GM04504 (cell line): Measurements from ENCODE around the gene KRTAP2-2.
"Not testable (repeated sequence)": the region's sequence is repeated elsewhere in the genome, so short reads cannot be mapped to it uniquely, and the experiment has no call there.

Experiments
- DNase-seq: peaks from one replicate; pipeline ENCODE4 v3.0.0-alpha.2; 2012; ENCODE audit warnings: low read depth

Gene KRTAP2-2, protein sequence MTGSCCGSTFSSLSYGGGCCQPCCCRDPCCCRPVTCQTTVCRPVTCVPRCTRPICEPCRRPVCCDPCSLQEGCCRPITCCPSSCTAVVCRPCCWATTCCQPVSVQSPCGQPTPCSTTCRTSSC

DNA sequence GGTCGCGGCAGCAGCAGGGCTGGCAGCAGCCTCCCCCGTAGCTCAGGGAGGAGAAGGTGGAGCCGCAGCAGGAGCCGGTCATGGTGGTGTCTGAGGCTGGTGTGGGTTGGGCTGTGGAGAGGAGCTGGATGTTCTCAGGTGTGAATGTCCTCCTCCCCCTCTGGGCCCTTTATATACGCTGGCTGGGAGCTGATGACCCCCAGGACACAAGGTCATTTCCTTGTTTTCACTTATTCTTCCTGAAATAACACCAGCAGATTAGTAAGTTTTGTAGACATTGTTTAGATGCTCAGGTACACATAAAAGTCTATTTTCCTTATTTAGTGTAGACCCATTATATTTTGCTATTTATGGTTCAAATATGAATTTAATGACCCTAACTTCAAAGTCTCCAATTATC lies at the start of gene KRTAP2-2:
KRTAP2-2 (minus strand) TSS at position 101 of the 400 bp plus-strand sequence; CDS start at position 82, 19 bp downstream.
- DNase-seq = not testable (repeated sequence)

DNA sequence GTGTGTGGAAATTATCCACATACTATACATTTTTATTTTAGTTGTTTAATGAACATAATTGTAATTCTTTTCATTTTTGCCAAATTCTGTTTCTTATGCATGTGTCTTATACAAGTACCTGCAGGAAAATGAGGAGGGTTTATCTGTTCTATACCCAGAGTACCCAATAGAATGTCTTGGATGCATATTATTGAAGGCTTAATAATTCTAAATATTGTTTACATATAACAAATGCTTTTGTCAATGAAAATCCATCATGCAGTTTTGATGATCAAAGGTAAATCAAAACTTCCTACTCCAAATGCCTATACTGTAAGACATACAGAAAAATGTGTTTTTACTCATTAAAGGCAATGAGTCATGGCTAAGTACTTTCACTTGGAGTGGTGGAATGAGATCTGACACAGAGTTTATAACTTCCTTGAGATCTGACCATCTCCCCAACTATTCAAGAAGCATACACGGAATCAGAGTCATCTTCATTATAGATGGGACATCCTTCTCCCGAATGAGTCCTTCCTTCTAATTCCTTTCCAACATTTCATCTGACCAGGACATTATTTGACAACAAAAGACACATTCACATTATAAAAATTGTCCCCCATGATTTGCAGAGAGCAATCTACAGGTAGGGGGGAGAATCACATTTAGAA lies 49.5 kb upstream of the KRTAP2-2 start:
- DNase-seq = not testable (repeated sequence)

DNA sequence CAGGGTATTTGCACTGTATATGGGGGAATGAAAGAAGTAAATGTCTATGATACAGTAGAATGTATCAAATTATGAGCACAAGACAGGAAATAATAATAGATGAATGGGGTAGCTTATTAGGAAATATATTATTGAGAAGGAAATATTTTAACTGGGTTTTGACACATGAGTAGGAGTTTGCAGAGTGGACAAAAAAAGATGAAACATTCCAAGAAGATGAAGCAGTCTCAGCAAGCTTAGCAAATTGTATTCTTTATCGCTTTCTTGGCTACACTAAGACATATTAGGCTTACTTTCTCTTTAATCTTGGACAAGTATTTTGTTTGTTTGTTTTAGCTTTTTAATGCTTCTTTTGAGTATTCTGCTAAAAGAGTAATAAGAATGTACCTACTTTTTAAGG lies 48.9 kb upstream of the KRTAP2-2 start:
- no peak for DNase-seq

DNA sequence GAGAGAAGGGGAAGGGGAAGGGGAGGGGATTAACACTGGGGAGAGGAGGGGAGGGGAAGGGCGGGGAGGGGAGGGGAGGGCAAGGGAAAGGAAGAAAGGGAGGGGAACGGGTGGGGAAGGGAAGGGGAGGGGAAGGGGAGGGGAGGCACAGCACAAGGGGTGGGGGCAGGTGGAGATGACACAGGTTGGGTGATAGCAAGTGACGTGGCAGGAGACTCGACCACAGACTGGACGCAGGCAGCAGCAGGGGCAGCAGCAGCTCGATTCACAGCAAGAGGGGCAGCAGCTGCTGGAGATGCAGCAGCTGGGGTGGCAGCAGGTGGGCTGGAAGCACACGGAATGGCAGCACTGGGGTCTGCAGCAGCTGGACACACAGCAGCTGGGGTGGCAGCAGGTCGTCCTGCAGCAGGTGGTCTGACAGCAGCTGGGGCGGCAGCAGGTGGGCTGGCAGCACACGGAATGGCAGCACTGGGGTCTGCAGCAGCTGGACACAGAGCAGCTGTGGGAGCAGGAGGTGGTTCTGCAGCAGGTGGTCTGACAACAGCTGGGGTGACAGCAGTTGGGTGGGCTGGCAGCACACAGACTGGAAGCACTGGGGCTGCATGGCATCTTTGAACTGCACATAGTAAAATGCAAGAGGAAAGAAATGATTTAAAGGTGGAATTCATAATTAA lies 46.7 kb upstream of the KRTAP2-2 start, which contains the start of gene KRTAP4-16:
KRTAP4-16 (minus strand) TSS at position 624 of the 674 bp plus-strand sequence; CDS start at position 624, 0 bp downstream.
- no peak for DNase-seq

DNA sequence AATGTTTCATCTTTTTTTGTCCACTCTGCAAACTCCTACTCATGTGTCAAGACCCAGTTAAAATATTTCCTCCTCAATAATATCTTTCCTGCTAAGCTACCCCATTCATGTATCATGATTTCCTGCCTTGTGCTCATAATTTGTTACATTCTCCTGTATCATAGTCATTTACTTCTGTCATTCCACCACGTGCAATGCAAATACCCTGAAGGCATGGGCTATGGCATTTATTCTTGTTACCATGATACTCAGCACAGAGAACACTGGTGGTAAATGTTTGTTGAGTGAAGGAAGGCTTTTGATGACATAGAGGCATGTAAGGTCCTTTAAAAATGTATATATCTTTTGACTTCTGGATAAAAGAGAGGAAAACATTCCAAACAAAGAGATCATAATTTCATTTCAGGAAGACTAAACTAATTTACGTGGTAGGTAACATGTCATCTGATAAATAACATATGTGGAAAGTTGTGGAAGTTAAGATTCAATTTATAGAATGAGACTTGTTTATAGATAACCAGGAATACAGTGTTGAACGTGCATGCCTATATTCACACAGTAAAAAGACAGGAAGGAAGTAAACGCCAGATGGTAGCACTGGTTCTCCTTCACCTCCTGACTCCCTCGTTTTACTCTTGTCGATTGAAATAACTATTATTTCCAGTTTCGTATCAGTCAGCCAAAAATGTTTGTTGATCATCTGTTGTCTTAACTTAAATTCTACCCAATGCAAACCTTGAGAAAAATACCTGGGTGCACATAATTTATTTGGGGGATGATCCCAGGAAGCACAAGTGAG lies 44.9 kb upstream of the KRTAP2-2 start:
- DNase-seq = peak; percentile 65

DNA sequence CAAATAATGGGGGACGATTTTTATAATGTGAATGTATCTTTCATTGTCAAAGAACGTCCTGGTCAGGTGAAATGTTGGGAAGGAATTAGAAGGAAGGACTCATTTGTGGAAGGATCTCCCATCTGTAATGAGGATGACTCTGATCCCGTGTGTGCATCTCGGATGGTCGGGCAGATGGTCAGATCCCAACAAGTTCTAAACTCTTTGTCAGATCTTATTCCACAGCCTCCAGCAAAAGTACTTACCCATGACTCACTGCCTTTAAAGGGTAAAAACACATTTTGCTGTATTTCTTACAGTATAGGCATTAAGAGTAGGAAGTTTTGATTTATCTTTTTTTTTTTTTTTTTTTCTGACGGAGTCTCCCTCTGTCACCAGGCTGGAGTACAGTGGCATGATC lies 43.5 kb upstream of the KRTAP2-2 start:
- DNase-seq = peak; percentile 30

DNA sequence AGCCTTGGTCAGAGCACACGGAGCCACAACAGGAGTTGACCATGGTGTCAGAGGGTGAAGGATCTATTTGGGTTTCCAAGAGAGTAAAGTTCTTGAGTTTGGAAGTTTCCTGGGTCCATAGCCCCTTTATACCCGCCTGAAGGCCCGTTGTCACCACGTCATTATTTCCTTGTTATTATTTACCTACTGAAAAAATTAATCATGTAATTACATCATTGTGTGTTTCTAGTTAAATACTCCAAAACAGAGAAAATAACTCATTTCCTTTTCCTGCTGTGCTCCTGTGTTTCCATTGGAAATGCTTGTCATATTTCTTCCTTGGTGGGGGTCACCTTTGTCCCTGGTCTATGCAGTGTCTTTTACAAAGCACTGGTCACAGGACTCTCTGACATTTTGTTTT lies 43.0 kb upstream of the KRTAP2-2 start, which contains the start of gene KRTAP4-8:
KRTAP4-8 (minus strand) TSS at position 101 of the 400 bp plus-strand sequence; CDS start at position 43, 58 bp downstream.
- no peak for DNase-seq

DNA sequence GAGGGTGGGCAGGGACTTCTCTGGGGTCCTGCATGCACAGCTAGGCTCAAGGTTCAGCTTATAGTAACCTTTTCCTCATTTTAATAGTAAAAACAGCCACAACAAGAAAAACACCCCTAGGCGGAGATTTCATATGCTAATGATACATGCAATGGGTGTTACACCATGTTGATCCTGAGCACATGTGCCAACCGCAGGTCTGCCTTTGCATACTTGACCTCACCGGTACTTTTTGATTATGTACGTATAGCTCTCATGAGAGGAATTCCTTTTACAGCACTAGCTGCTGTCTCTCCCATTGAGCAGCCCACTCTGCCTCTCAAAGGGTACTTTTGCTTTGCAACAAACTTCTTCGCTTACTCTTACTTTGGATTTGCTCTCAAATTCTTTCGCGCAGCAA lies 41.0 kb upstream of the KRTAP2-2 start:
- no peak for DNase-seq

DNA sequence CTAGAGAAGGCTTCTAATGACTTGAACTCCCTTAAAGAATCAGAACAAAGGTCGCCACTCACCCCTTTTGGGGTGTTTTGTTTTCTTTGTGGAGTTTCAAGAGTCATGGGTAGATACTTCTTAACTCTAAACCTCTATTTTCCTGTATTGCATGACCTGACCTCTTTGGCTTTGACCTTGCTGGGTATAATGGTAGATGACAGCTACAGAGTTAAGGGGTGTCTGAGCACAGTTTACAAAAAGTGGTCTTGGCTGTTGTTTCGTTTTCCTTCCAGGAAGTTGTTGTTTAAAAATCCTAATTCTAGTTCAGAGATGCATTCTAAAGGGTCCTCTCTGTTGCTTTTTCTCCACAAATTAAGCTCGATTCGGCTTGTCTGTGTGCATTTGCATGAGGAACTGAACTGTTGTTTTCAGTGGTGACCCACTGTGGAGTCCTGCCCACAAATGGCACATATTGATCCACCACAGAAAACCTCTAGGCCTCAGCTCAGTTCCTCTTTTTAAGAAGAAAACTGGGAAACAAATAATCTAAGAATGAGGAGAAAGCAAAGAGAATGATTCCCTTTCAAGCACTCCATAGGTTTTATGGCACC lies 33.8 kb upstream of the KRTAP2-2 start:
- DNase-seq = not testable (repeated sequence)

DNA sequence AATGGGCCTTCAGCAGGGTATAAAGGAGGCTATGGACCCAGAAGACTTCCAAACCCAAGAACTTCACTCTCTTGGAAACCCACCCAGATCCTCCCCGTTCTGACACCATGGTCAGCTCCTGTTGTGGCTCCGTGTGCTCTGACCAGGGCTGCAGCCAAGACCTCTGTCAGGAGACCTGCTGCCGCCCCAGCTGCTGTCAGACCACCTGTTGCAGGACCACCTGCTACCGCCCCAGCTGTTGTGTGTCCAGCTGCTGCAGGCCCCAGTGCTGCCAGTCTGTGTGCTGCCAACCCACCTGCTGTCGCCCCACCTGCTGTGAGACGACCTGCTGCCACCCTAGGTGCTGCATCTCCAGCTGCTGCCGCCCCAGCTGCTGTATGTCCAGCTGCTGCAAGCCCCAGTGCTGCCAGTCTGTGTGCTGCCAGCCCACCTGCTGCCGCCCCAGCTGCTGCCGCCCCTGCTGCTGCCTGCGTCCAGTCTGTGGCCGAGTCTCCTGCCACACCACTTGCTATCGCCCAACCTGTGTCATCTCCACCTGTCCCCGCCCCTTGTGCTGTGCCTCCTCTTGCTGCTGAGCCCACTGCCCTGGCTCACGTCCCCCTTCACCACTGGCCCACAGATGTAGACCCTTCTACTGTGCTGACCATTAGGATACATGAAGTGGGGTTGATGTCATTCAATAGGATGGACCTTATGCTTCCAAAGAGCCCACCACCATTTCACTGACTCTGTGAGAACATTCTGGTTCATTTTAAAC lies 29.2 kb upstream of the KRTAP2-2 start, which contains the start of gene KRTAP4-7:
KRTAP4-7 (plus strand) TSS at position 51 of the 757 bp plus-strand sequence; CDS start at position 108, 57 bp downstream.
- DNase-seq = not testable (repeated sequence)

DNA sequence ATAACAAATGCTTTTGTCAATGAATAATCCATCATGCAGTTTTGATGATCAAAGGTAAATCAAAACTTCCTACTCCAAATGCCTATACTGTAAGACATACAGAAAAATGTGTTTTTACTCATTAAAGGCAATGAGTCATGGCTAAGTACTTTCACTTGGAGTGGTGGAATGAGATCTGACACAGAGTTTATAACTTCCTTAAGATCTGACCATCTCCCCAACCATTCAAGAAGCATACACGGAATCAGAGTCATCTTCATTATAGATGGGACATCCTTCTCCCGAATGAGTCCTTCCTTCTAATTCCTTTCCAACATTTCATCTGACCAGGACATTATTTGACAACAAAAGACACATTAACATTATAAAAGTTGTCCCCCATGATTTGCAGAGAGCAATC lies 28.4 kb upstream of the KRTAP2-2 start:
- not testable (repeated sequence) for DNase-seq

DNA sequence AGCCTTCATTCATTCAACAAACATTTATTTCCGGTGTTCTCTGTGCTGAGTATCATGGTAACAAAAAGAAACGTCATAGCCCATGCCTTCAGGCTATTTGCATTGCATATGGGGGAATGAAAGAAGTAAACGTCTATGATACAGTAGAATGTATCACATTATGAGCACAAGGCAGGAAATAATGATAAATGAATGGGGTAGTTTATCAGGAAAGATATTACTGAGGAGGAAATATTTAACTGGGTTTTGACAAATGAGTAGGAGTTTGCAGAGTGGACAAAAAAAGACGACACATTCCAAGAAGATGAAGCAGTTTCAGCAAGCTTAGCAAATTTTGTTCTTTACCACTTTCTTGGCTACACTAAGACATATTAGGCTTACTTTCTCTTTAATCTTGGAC lies 27.6 kb upstream of the KRTAP2-2 start:
- DNase-seq = no peak

DNA sequence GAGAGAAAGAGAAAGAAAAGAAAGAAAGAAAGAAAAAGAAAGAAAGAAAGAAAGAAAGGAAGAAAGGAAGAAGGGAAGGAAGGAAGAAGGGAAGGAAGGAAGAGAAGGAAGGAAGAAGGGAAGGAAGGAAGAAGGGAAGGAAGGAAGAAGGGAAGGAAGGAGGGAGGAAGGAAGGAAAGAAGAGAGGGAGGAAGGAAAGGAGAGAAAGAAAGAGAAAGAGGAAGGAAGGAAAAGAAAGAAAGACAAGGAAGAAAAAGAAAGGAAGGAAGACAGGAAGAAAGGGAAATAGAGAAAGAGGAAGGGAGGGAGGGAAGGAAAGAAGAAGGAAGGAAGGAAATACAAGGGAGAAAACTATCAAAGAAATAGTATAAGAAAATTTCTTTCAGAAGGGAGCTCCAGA lies 21.8 kb upstream of the KRTAP2-2 start:
- no peak for DNase-seq

DNA sequence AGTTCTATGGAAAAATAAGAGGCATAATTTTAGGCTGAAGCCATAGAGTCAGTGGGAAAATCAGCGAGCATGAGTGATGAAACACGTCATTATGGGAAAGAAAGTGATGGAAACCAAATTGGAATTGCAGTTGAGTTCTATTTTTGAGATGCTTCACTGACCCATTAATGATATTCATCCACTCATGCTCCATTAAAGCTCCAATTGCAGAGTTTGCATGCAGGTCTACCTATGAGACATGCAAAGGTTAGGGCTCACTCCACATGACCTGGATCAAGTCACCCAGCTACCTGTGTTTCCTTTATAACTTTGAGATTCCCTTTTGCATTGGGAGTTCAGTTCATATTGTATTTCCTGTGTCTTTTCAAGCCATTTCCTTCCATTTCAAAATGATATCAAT lies 18.6 kb upstream of the KRTAP2-2 start:
- no peak for DNase-seq

DNA sequence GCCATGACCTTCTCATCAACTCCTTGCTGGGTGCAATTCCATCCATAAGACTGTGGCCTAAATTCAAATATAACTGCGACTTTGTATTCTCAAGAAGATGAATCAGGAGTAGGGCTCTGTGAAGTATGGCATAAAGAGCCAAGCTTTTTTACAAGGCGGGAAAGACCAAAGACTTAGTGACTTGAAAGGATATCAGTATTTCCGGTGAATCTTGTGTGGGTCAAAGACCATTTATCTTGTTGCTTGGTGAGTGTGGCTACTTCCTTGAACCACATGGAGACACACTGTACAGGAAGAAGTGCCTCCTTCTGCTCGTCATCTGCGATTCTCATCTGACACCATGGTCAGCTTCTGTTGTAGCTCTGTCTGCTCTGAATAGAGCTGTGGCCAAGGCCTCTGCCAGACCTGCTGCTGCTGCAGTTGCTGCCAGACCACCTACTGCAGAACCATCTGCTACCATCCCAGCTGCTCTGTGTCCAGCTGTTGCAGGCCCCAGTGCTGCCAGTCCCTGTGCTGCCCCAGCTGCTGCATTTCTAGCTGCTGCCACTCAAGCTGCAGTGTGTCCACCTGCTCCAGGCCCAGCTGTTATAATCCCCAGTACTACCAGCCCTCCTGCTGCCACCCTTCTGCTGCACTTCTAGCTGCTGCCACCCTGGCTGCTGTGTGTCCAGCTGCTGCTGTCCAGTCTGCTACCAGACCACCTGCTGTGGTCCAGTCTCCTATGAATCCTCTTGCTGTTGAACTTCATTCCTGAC lies 16.8 kb upstream of the KRTAP2-2 start:
- DNase-seq = no peak

DNA sequence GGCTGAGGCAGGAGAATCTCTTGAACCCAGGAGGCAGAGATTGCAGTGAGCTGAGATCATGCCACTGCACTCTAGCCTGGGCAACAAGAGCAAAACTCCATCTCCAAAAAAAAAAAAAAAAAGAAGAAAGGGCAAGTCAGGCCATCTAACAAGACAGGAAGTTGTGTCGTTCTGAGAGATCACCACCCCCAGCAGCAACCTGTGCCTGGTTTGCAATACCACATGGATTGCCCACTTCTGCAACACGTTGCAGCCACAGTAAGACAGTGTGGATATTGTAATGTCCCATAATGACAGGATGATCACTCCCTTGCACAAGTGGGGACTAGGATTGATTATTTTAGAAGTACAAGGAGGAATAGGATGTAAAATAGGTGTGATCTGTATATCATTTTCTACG lies 14.0 kb upstream of the KRTAP2-2 start:
- DNase-seq = no peak

DNA sequence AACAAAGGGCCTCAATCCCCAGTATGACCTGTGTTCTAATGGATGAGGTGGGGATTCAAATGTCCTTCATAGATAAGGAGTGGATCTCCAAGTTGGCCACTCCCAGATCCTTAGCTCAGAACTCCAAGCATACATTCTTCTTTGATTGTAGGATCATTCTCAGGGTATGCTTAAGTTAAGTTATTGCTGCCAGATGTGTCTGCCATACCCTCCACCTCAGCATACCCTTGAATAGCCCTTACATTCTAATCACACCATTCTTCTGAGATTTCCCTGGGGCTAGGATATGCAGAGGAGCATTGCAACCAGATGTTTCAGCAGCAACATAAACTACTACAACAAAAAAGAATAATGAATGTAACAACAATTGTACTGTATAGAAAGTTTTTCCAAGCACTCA lies 12.3 kb upstream of the KRTAP2-2 start:
- DNase-seq = peak; percentile 74

DNA sequence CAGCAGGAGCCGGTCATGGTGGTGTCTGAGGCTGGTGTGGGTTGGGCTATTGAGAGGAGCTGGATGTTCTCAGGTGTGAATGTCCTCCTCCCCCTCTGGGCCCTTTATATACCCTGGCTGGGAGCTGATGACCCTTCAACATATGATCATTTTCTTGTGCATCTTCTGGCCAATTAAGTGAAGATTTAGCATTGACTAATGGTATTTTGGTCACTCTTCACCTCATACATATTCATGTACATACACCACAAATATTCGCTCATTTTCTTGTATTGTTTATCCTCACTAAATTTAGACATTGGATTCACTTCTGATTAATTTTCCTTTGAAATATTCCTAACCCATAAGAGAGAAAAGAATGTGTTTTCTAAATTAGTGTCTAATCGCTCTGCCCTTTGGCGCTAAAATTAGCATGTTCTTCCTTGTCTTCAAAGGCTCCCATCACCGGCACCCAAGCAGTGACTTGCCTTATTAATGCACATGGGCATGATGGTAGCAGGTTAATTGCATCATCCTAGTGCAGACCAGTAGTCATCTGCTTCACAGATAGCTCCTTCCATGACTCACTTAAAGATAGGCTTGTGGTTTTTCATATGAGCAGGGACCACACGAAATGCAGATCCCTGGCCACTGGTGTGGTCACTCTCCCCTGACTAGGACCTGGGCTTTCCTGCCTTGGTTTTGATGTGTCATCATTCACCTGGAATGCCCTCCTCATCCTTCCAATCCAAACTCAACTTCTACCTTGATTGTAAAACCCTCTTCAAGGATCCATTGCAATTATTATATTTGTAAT lies 11.0 kb upstream of the KRTAP2-2 start, which contains the start of gene KRTAP2-4:
KRTAP2-4 (minus strand) TSS at position 51 of the 796 bp plus-strand sequence; CDS start at position 17, 34 bp downstream.
- DNase-seq = peak; percentile 80

DNA sequence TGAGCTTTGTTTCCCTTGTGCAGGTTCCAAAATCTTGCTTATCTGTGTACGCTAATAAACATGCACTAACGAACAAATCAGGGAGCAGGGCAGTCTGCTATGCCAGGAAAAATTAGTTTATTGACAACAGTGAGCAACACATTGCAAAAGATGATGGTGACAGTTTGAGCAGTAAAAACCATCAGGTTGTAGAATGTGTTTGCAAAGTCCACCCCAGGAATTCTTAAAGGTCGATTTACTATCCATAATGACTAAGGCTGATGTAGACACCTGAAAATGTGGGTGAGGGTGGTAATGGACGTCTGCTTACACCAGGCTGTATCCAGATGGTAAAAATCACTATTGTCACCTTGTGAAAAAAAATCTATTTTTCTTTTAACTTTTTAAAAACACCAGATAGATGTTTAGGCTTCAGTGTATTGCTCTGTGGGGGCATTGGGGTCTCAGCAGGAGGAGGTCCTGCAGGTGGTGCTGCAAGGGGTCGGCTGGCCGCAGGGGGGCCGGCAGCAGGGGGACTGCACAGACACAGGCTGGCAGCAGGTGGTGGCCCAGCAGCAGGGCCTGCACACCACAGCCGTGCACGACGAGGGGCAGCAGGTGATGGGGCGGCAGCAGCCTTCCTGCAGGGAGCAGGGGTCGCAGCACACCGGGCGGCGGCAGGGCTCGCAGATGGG lies 10.1 kb upstream of the KRTAP2-2 start:
- not testable (repeated sequence) for DNase-seq
